CD4-positive, alpha-beta memory T cell (primary cell): ENCODE data around the gene RPUSD1. TPM values are rescaled to one million over a fixed set of nuclear protein-coding genes. Genes with fewer than 3 reads are reported as not detected.

ENCODE experiments used
- CTCF ChIA-PET: fragments of 350-600 bp; sonication (Branson Sonifier 250); formaldehyde crosslinking; loops from one replicate; lab custom pipeline; 2021; ENCODE audit warnings: inconsistent platforms; ENCODE audit not compliant: partially characterized antibody; lab: Charles Lee
- POLR2A ChIA-PET: fragments of 350-600 bp; sonication (Branson Sonifier 250); formaldehyde crosslinking; loops from one replicate; lab custom pipeline; 2021; ENCODE audit not compliant: partially characterized antibody; lab: Charles Lee
- DNase-seq, 5 donors: peaks; one replicate each; pipeline versions ENCODE4 v3.0.0 to v3.0.0-alpha.2; 2020 to 2022; ENCODE audit warnings: mixed read lengths in 1 of 5
- H3K27ac ChIP-seq: one replicate; pipeline ENCODE4 v1.7.0; 2013; ENCODE audit warnings: low read depth, low read length
- H3K27me3 ChIP-seq: 2 replicates; pipeline ENCODE4 v1.7.0; 2013; ENCODE audit warnings: mild to moderate bottlenecking, low read length, moderate library complexity; ENCODE audit not compliant: insufficient read depth
- H3K36me3 ChIP-seq: 2 replicates; pipeline ENCODE4 v1.7.0; 2013; ENCODE audit warnings: mild to moderate bottlenecking, low read length, moderate library complexity; ENCODE audit not compliant: insufficient read depth
- H3K4me1 ChIP-seq: 2 replicates; pipeline ENCODE4 v1.7.0; 2013; ENCODE audit warnings: mild to moderate bottlenecking, low read length, moderate library complexity; ENCODE audit not compliant: insufficient read depth
- H3K4me3 ChIP-seq, 2 donors: one replicate each; pipeline ENCODE4 v1.7.0; 2013; ENCODE audit warnings: low read length in 2 of 2, mild to moderate bottlenecking in 1 of 2
- H3K9me3 ChIP-seq, 2 donors: one replicate each; pipeline ENCODE4 v1.7.0; 2013; ENCODE audit warnings: low read length in 2 of 2, control low read depth in 1 of 2; ENCODE audit not compliant: control insufficient read depth in 1 of 2
- H3K27ac Mint-ChIP-seq, 7 donors: one replicate each; pipeline ENCODE4 v1.8.0; 2020 to 2021; ENCODE audit warnings: mixed read lengths in 7 of 7, mild to moderate bottlenecking in 6 of 7, inconsistent platforms in 3 of 7, moderate library complexity in 3 of 7
- H3K27me3 Mint-ChIP-seq, 2 donors: one replicate each; pipeline ENCODE4 v1.8.0; 2020 to 2021; ENCODE audit warnings: mixed read lengths in 2 of 2
- H3K36me3 Mint-ChIP-seq, 2 donors: one replicate each; pipeline ENCODE4 v1.8.0; 2020 to 2021; ENCODE audit warnings: mixed read lengths in 2 of 2, inconsistent platforms in 1 of 2, mild to moderate bottlenecking in 1 of 2
- H3K4me1 Mint-ChIP-seq, 4 donors: one replicate each; pipeline ENCODE4 v1.8.0; 2020 to 2021; ENCODE audit warnings: mixed read lengths in 4 of 4, mild to moderate bottlenecking in 1 of 4
- H3K4me3 Mint-ChIP-seq, 8 donors: one replicate each; pipeline ENCODE4 v1.8.0; 2020 to 2021; ENCODE audit warnings: mixed read lengths in 8 of 8, mild to moderate bottlenecking in 7 of 8, moderate library complexity in 6 of 8, inconsistent platforms in 3 of 8
- H3K9me3 Mint-ChIP-seq, 8 donors: one replicate each; pipeline ENCODE4 v1.8.0; 2020 to 2021; ENCODE audit warnings: mixed read lengths in 8 of 8, mild to moderate bottlenecking in 5 of 8, inconsistent platforms in 3 of 8, moderate library complexity in 1 of 8
- intact Hi-C: fragments of 100-400 bp; cut with micrococcal nuclease; formaldehyde crosslinking; loops from one replicate; pipeline ENCODE4 v1.15.1; 2023
- polyA plus RNA-seq, 2 donors: library from polyadenylated mRNA; unstranded; fragments of 300-500 nt; fragmentation: Illumina TruSeq; gene quantifications; one replicate each; pipeline ENCODE4 v1.2.3, GENCODE V29; 2021
- total RNA-seq, 2 experiments: library from RNA; stranded (reverse); gene quantifications; one replicate each; pipeline ENCODE4 v1.2.3, GENCODE V29; 2021

Gene RPUSD1
- total and polyA plus RNA-seq, 4 experiments from 2014 or later, result 19.9 to 31.1 (median 28.3) TPM

GRCh38 chr16:782766-783403 lies 5.3 kb downstream of the RPUSD1 start:
- no peak overlapping the region for H3K27ac Mint-ChIP-seq
- Histone ChIP-seq H3K27me3 (no peaks in the 10 kb centered on the region), H3K4me3 (no peak overlapping the region), H3K27ac (no peak overlapping the region), H3K4me1 (peaks cover 15% of the 10 kb centered on the region), H3K36me3 (peaks cover 6% of the 10 kb centered on the region), H3K9me3 (no peaks in the 10 kb centered on the region)
- H3K36me3 Mint-ChIP-seq, result peaks cover 3 to 4% of the 10 kb centered on the region in 2 donors
- CTCF ChIA-PET, result interaction anchor here (6.7 kb wide), 1 partner anchor 71 kb away, joined by 84 read pairs; the partner anchor contains the start of gene METRN
- peaks cover 2 to 24% (median 5%) of the 10 kb centered on the region in 4 donors for H3K4me1 Mint-ChIP-seq
- DNase-seq, result no peak
- H3K4me3 Mint-ChIP-seq, result no peak overlapping the region
- intact Hi-C loops, result no loop called here
- POLR2A ChIA-PET, result interaction anchor here (3.1 kb wide), 1 partner anchor 68 kb away, joined by 15 read pairs; the partner anchor contains the start of gene METRN
- peaks cover 4% of the 10 kb centered on the region in 2 donors for H3K27me3 Mint-ChIP-seq
- no peaks in the 10 kb centered on the region for H3K9me3 Mint-ChIP-seq

GRCh38 chr16:782258-782657 lies 5.9 kb downstream of the RPUSD1 start:
- intact Hi-C loops, result no loop called here
- Mint-ChIP-seq H3K27me3 (peaks cover 4 to 8% of the 10 kb centered on the region in 2 donors), H3K9me3 (no peaks in the 10 kb centered on the region), H3K4me3 (no peak overlapping the region), H3K4me1 (peaks cover 0 to 19% (median 5%) of the 10 kb centered on the region in 4 donors), H3K36me3 (peaks cover 3 to 4% of the 10 kb centered on the region in 2 donors), H3K27ac (no peak overlapping the region)
- Histone ChIP-seq H3K27me3 (no peaks in the 10 kb centered on the region), H3K4me1 (peaks cover 10% of the 10 kb centered on the region), H3K9me3 (no peaks in the 10 kb centered on the region), H3K4me3 (no peak overlapping the region), H3K36me3 (peaks cover 6% of the 10 kb centered on the region), H3K27ac (no peak overlapping the region)
- ChIA-PET POLR2A (no interaction called here), CTCF (interaction anchor here (6.7 kb wide), 1 partner anchor 70 kb away, joined by 84 read pairs; the partner anchor contains the start of gene METRN)
- no peak for DNase-seq

GRCh38 chr16:781346-782010 lies 6.7 kb downstream of the RPUSD1 start:
- H3K9me3 Mint-ChIP-seq, result no peaks in the 10 kb centered on the region
- peaks cover 0 to 12% (median 5%) of the 10 kb centered on the region in 4 donors for H3K4me1 Mint-ChIP-seq
- Histone ChIP-seq H3K36me3 (peaks cover 5% of the 10 kb centered on the region), H3K27me3 (no peaks in the 10 kb centered on the region), H3K27ac (no peak overlapping the region), H3K9me3 (no peaks in the 10 kb centered on the region), H3K4me1 (peaks cover 3% of the 10 kb centered on the region), H3K4me3 (no peak overlapping the region)
- intact Hi-C loops, result no loop called here
- no peak overlapping the region for H3K27ac Mint-ChIP-seq
- H3K36me3 Mint-ChIP-seq, result peaks cover 2 to 4% of the 10 kb centered on the region in 2 donors
- H3K4me3 Mint-ChIP-seq, result no peak overlapping the region
- ChIA-PET CTCF (interaction anchor here (1.0 kb wide), 1 partner anchor 69 kb away, joined by 4 read pairs; no protein-coding TSS in a partner anchor), POLR2A (no interaction called here)
- no peak for DNase-seq
- H3K27me3 Mint-ChIP-seq, result peaks cover 4 to 8% of the 10 kb centered on the region in 2 donors

GRCh38 chr16:780296-780695 lies 7.9 kb downstream of the RPUSD1 start:
- DNase-seq, result no peak
- ChIA-PET CTCF (interaction anchor here (1.0 kb wide), 1 partner anchor 68 kb away, joined by 4 read pairs; no protein-coding TSS in a partner anchor), POLR2A (no interaction called here)
- Mint-ChIP-seq H3K4me1 (peaks cover 0 to 7% (median 5%) of the 10 kb centered on the region in 4 donors), H3K9me3 (no peaks in the 10 kb centered on the region), H3K4me3 (no peak overlapping the region), H3K27ac (no peak overlapping the region), H3K27me3 (peaks cover 4 to 8% of the 10 kb centered on the region in 2 donors), H3K36me3 (peaks cover 0 to 4% of the 10 kb centered on the region in 2 donors)
- H3K36me3 ChIP-seq, result no peaks in the 10 kb centered on the region
- no peaks in the 10 kb centered on the region for H3K27me3 ChIP-seq
- no peaks in the 10 kb centered on the region for H3K9me3 ChIP-seq
- intact Hi-C loops, result no loop called here
- H3K27ac ChIP-seq, result no peak overlapping the region
- H3K4me1 ChIP-seq, result no peaks in the 10 kb centered on the region
- H3K4me3 ChIP-seq, result no peak overlapping the region

GRCh38 chr16:779561-779960 lies 8.6 kb downstream of the RPUSD1 start:
- H3K36me3 ChIP-seq, result no peaks in the 10 kb centered on the region
- H3K4me1 ChIP-seq, result no peaks in the 10 kb centered on the region
- ChIA-PET CTCF (no interaction called here), POLR2A (no interaction called here)
- Mint-ChIP-seq H3K9me3 (no peaks in the 10 kb centered on the region), H3K4me1 (no peaks in the 10 kb centered on the region), H3K4me3 (no peak overlapping the region), H3K27me3 (peaks cover 4 to 8% of the 10 kb centered on the region in 2 donors), H3K27ac (no peak overlapping the region), H3K36me3 (no peaks in the 10 kb centered on the region)
- no peaks in the 10 kb centered on the region for H3K27me3 ChIP-seq
- H3K27ac ChIP-seq, result no peak overlapping the region
- H3K4me3 ChIP-seq, result no peak overlapping the region
- no peak for DNase-seq
- intact Hi-C loops, result no loop called here
- no peaks in the 10 kb centered on the region for H3K9me3 ChIP-seq

- ChIA-PET POLR2A (no interaction called here), CTCF (no interaction called here)
- intact Hi-C loops, result no loop called here
- no peaks in the 10 kb centered on the region for H3K9me3 ChIP-seq
- Mint-ChIP-seq H3K4me1 (no peaks in the 10 kb centered on the region), H3K36me3 (no peaks in the 10 kb centered on the region), H3K27ac (no peak overlapping the region), H3K27me3 (peaks cover 4 to 8% of the 10 kb centered on the region in 2 donors), H3K9me3 (no peaks in the 10 kb centered on the region), H3K4me3 (no peak overlapping the region)
- DNase-seq, result no peak
- no peaks in the 10 kb centered on the region for H3K4me1 ChIP-seq
- H3K4me3 ChIP-seq, result no peak overlapping the region
- H3K27me3 ChIP-seq, result no peaks in the 10 kb centered on the region
- H3K36me3 ChIP-seq, result no peaks in the 10 kb centered on the region
- no peak overlapping the region for H3K27ac ChIP-seq
Observed at GRCh38 chr16:778909-779527, 9.2 kb downstream of the RPUSD1 start.

GRCh38 chr16:778447-778846 lies 9.7 kb downstream of the RPUSD1 start:
- Mint-ChIP-seq H3K9me3 (no peaks in the 10 kb centered on the region), H3K4me3 (no peak overlapping the region), H3K36me3 (no peaks in the 10 kb centered on the region), H3K4me1 (no peaks in the 10 kb centered on the region), H3K27ac (no peak overlapping the region), H3K27me3 (peaks cover 4 to 8% of the 10 kb centered on the region in 2 donors)
- Histone ChIP-seq H3K4me3 (no peak overlapping the region), H3K27ac (no peak overlapping the region), H3K9me3 (no peaks in the 10 kb centered on the region), H3K27me3 (no peaks in the 10 kb centered on the region), H3K36me3 (no peaks in the 10 kb centered on the region), H3K4me1 (no peaks in the 10 kb centered on the region)
- ChIA-PET POLR2A (no interaction called here), CTCF (no interaction called here)
- DNase-seq, result no peak
- intact Hi-C loops, result no loop called here
